GM12891 (cell line): ENCODE data around the gene SLBP.

Experiments
- POLR2A ChIP-seq: IDR thresholded peaks from 2 replicates; pipeline ENCODE4 v1.6.1; 2011; ENCODE audit warnings: low read depth, low read length, control low read depth
- POLR2AphosphoS5 ChIP-seq: IDR thresholded peaks from 2 replicates; pipeline ENCODE4 v1.6.1; 2011; ENCODE audit warnings: low read depth, low read length, control low read depth
- TAF1 ChIP-seq: IDR thresholded peaks from 2 replicates; pipeline ENCODE4 v1.6.1; 2011; ENCODE audit warnings: low read depth, low read length, control low read depth

- TF ChIP-seq POLR2AphosphoS5 (no peak), POLR2A (no peak), TAF1 (no peak)
Observed at GRCh38 chr4:1714303-1715001, 2.3 kb upstream of the SLBP start.
